Suppressor macrophage treated with lipopolysaccharide for 1 hour (primary cell): Measurements from ENCODE around the gene ARMH2.
"Not testable (repeated sequence)": the region's sequence is repeated elsewhere in the genome, so short reads cannot be mapped to it uniquely, and the experiment has no call there.

ENCODE experiments used
- DNase-seq, 3 donors: peaks; one replicate each; pipeline ENCODE4 v3.0.0-alpha.2; 2020 to 2022

ARMH2 gene

GRCh38 chr6:24809728-24810127, 11.0 kb upstream of the ARMH2 start:
- DNase-seq = no peak

GRCh38 chr6:24807584-24807983, 8.9 kb upstream of the ARMH2 start:
- no peak for DNase-seq

GRCh38 chr6:24802271-24803059, 3.7 kb upstream of the ARMH2 start:
- DNase-seq = no peak

GRCh38 chr6:24799541-24799915, 811 bp upstream of the ARMH2 start:
- DNase-seq = no peak

- no peak for DNase-seq
Measured at GRCh38 chr6:24797596-24798216, 1.0 kb downstream of the ARMH2 start.

GRCh38 chr6:24796616-24797290, 2.0 kb downstream of the ARMH2 start:
- peak in 1 of 3 donors; percentile 4 for DNase-seq

GRCh38 chr6:24795106-24795505, 3.6 kb downstream of the ARMH2 start:
- DNase-seq = no peak

- DNase-seq = no peak
Measured at GRCh38 chr6:24788031-24788665, 10.6 kb downstream of the ARMH2 start.

- DNase-seq = no peak
Measured at GRCh38 chr6:24780206-24780605, 18.5 kb downstream of the ARMH2 start.

- no peak for DNase-seq
Measured at GRCh38 chr6:24779416-24780016, 19.2 kb downstream of the ARMH2 start.

- DNase-seq = no peak
Measured at GRCh38 chr6:24778878-24779277, 19.8 kb downstream of the ARMH2 start.

- no peak for DNase-seq
Measured at GRCh38 chr6:24778121-24778520, 20.6 kb downstream of the ARMH2 start.

GRCh38 chr6:24777227-24777626, 21.5 kb downstream of the ARMH2 start:
- no peak for DNase-seq

GRCh38 chr6:24775520-24776058, 23.1 kb downstream of the ARMH2 start:
- DNase-seq = peak; percentile 30 to 45 (median 34)

GRCh38 chr6:24774696-24775519, 23.8 kb downstream of the ARMH2 start, which contains the start of gene GMNN:
Gene GMNN (plus strand): TSS chr6:24774937. CDS start chr6:24777247, 2,310 bp downstream.
- DNase-seq = peak; percentile 99 to 100 (median 99)

- DNase-seq = no peak
Measured at GRCh38 chr6:24768361-24768760, 30.4 kb downstream of the ARMH2 start.

- DNase-seq = peak; percentile 56 to 85 (median 84)
Measured at GRCh38 chr6:24766680-24767462, 31.8 kb downstream of the ARMH2 start.

- DNase-seq = not testable (repeated sequence)
Measured at GRCh38 chr6:24765968-24766367, 32.7 kb downstream of the ARMH2 start.

GRCh38 chr6:24764833-24765828, 33.6 kb downstream of the ARMH2 start:
- DNase-seq = not testable (repeated sequence)
